ENCODE data around the gene PAX2. TPM values are rescaled to one million over a fixed set of nuclear protein-coding genes. Genes with fewer than 3 reads are reported as not detected.

The PAX2 gene
- total and polyA plus RNA-seq, 2 of the 8 experiments (the other 6 are each of a cell fraction or from before 2014, with no cell fraction given) = 0.02 TPM; not detected in 1

DNA sequence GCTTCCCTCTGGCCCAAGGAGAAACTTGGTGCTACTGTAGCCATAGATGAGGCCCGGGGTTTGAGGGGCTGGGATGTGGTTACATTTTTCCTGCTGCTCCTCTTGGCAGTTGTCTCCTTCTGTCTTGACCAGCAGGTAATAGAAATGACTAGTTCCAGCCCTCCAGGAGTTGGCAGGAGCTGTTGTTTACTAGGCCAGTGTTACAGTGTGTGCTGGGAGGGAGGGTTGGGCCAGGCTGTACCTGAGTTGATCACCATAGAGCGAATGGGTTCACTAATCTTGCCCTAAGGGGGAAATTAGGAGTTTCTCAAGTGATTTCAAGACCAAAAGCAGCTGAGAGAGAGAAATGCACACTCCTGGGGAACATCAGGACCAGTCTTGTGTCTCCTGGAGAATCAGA lies 34.9 kb downstream of the PAX2 start (continued):
- no peak for TF ChIP-seq TCF12 (IDR thresholded peaks at IDR 0.05; ENCODE audit: low read depth, low read length)
- no peak for TF ChIP-seq POU5F1 (IDR thresholded peaks at IDR 0.05; ENCODE audit: low read depth, low read length)
- no peak for TF ChIP-seq CHD1 (IDR thresholded peaks at IDR 0.05; ENCODE audit: low read depth, low read length)
- TF ChIP-seq SRF (IDR thresholded peaks at IDR 0.05; ENCODE audit: low read depth, low read length) = no peak
- no peak for TF ChIP-seq SIX5 (IDR thresholded peaks at IDR 0.05; ENCODE audit: low read depth, low read length)
- TF ChIP-seq POLR2AphosphoS5 (IDR thresholded peaks at IDR 0.05; ENCODE audit: low read depth, low read length) = no peak

Measured in H1 (cell line).